GM23248 (cell line): Measurements from ENCODE around the gene SLC43A2.

Source experiments
- EZH2 ChIP-seq: fragments of 200-600 bp; sonication (generic); IDR thresholded peaks from 2 replicates; pipeline ENCODE4 v1.6.1; 2018; ENCODE audit warnings: antibody characterized with exemption, mild to moderate bottlenecking; ENCODE audit not compliant: insufficient read depth, poor library complexity, severe bottlenecking
- EZH2phosphoT487 ChIP-seq: fragments of 200-600 bp; sonication (generic); IDR thresholded peaks from 2 replicates; pipeline ENCODE4 v1.6.1; 2018; ENCODE audit warnings: antibody characterized with exemption, moderate library complexity, mild to moderate bottlenecking, low read depth; ENCODE audit not compliant: insufficient read depth

DNA sequence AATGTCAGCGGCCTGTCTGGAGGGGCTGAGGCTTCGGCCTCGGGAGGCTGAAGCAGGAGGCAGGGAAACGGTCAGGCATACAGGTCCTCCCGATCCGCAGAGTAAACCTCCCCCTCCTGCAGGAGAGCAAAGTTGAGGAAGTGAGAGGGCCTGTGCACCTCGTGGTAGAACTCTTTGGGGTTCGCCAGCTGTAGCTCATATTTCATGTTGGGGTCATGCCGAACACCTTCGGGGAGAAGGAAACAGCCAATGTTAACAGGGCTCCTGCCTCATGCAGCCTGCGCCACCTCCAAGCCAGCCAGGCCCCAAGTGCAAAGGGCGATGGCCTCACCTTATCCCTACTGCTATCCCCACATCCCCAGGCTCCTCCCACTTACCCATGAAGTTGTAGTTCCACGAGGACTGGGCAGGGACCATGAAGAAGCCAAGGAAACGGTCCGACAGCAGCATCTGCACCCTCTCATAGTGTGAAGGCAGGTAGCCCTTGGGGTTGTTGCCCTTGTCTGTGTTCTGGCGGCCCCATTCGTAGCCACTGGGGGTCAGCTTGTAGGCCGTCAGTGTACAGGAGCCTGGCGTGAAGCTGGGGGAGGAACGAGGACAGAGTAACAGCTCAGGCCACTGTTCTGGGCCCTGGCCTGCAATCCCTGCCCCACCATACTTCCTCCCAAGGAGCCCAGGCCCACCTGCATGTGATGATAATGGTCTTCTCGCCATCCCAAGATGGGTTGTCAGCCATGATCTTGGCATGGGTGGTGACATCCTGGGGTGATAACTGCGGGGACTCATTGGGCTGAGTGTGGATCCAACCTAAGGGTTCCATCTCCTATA, 22.3 kb upstream of the SLC43A2 start:
- TF ChIP-seq EZH2 = no peak
- TF ChIP-seq EZH2phosphoT487 = no peak
